ENCODE measurements around the gene SF3B6. TPM values are rescaled to one million over a fixed set of nuclear protein-coding genes. Genes with fewer than 3 reads are reported as not detected.

The SF3B6 gene
- total RNA-seq, 1 experiment from 2014 or later: 141 TPM

DNA sequence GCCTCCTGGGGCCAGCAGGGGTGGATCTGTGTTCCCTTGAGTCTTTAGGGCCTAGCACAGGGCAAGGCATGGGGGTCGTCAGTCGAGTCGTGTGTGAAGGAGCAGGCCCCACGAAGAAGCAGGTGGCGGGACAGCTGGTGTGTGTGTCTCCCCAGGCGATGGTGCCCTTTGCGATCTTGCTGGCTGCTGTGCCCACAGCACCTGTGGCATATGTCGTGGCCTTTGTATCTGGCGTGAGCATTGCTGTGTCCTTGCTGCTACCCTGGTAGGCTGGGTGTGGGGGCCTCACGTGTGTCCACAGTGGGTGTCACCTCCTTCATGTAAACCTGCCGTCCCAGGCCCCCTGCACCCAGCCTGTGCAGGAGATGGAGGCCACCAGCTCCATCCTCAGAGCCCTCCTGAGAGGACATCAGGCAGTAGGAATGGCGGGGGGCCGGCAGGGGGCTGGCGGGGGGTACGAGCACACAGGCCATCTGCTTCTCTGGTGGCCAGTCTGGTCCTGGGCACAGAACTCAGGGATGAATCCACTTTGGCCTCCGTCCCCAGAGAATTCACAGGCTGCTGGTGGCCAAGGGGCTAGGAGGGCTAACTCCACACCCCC lies 53.1 kb downstream of the SF3B6 start:
- BruUV-seq (replicated peaks): no TSS peak
- CTCF ChIA-PET: interaction anchor here (0.6 to 0.7 kb wide), 2 partner anchors 10 to 160 kb away, joined by 3 read pairs; no protein-coding TSS in a partner anchor
- no peak for DNase-seq (ENCODE audit: unreplicated experiment)
- H3K36me3 Mint-ChIP-seq (ENCODE audit: insufficient read depth, unreplicated experiment): no peaks in the 10 kb centered on the region
- TF ChIP-seq CTCF (IDR thresholded peaks at IDR 0.05; ENCODE audit: unreplicated experiment): no peak
- POLR2A ChIA-PET: no interaction called here
- H3K27me3 Mint-ChIP-seq (ENCODE audit: insufficient read depth, unreplicated experiment): no peaks in the 10 kb centered on the region
- H3K4me3 Mint-ChIP-seq (ENCODE audit: unreplicated experiment): no peak overlapping the region
- H3K27ac Mint-ChIP-seq (ENCODE audit: low read depth, unreplicated experiment): no peak overlapping the region
- H3K4me1 Mint-ChIP-seq (ENCODE audit: insufficient read depth, unreplicated experiment): peaks cover 8% of the 10 kb centered on the region
- no peaks in the 10 kb centered on the region for H3K9me3 Mint-ChIP-seq (ENCODE audit: unreplicated experiment)
- intact Hi-C loops (cut with micrococcal nuclease): no loop called here

GRCh38 chr2:24022324-24022974 lies 53.7 kb downstream of the SF3B6 start:
- ChIA-PET POLR2A (interaction anchor here (0.7 to 2.2 kb wide), 2 partner anchors 61 to 122 kb away, joined by 3 to 6 read pairs; partner anchors contain the start of gene TP53I3), CTCF (no interaction called here)
- intact Hi-C loops (cut with micrococcal nuclease): no loop called here
- TF ChIP-seq CTCF (IDR thresholded peaks at IDR 0.05; ENCODE audit: unreplicated experiment): no peak
- no peaks in the 10 kb centered on the region for H3K9me3 Mint-ChIP-seq (ENCODE audit: unreplicated experiment)
- H3K4me3 Mint-ChIP-seq (ENCODE audit: unreplicated experiment): no peak overlapping the region
- H3K36me3 Mint-ChIP-seq (ENCODE audit: insufficient read depth, unreplicated experiment): no peaks in the 10 kb centered on the region
- H3K4me1 Mint-ChIP-seq (ENCODE audit: insufficient read depth, unreplicated experiment): peaks cover 12% of the 10 kb centered on the region
- no peaks in the 10 kb centered on the region for H3K27me3 Mint-ChIP-seq (ENCODE audit: insufficient read depth, unreplicated experiment)
- no peak for DNase-seq (ENCODE audit: unreplicated experiment)
- BruUV-seq (replicated peaks): no TSS peak
- no peak overlapping the region for H3K27ac Mint-ChIP-seq (ENCODE audit: low read depth, unreplicated experiment)

DNA sequence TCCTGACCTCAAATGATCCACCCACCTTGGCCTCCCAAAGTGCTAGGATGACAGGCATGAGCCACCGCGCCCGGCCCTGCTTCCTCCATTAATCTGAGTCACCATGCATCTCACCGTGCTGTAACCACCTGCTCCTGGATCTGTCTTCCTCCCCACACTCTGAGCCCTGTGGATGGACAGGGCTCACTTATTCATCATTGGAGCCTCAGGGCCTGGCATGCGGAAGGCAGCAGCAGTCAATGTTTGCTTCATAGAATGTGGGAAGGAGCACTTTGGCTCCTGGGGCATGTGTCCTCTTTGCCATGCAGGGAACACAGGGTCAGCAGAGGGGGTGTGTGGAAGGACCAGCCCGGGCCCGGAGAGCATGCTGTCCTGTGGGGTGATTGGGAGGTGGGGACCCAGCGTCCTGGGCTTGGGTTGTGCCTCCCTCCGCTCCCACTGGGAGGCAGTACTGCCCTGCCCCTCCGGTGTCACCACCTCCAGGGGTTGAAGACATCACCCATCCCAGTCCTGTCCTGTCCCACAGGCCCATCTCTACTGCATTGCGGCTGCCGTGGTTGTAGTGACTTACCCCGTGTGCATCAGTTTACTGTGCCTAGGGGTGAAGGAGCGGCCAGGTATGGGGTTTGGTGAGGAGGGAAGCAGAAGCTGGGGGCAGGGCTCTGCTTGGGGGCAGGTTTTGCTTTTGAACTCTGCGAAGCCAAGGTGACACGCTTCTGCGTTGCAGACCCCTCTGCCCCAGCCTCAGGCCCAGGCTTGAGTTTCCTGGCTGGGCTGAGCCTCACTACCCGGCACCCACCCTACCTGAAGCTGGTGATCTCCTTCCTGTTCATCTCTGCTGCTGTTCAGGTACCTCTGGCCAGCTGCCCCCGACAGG lies 54.8 kb downstream of the SF3B6 start:
- ChIA-PET POLR2A (interaction anchor here (0.7 to 2.2 kb wide), 2 partner anchors 62 to 121 kb away, joined by 3 to 6 read pairs; partner anchors contain the start of gene TP53I3), CTCF (no interaction called here)
- Mint-ChIP-seq H3K36me3 (ENCODE audit: insufficient read depth, unreplicated experiment) (no peaks in the 10 kb centered on the region), H3K27me3 (ENCODE audit: insufficient read depth, unreplicated experiment) (no peaks in the 10 kb centered on the region), H3K4me1 (ENCODE audit: insufficient read depth, unreplicated experiment) (peaks cover 14% of the 10 kb centered on the region), H3K4me3 (ENCODE audit: unreplicated experiment) (no peak overlapping the region), H3K9me3 (ENCODE audit: unreplicated experiment) (no peaks in the 10 kb centered on the region), H3K27ac (ENCODE audit: low read depth, unreplicated experiment) (peak overlapping the region; percentile 38)
- BruUV-seq (replicated peaks): no TSS peak
- DNase-seq (ENCODE audit: unreplicated experiment): peak; percentile 79
- peak; percentile 51 for TF ChIP-seq CTCF (IDR thresholded peaks at IDR 0.05; ENCODE audit: unreplicated experiment)
- intact Hi-C loops (cut with micrococcal nuclease): loop anchor here (1.0 kb wide), 3 partner anchors 40 to 361 kb away; partner anchors contain the start of gene TP53I3

DNA sequence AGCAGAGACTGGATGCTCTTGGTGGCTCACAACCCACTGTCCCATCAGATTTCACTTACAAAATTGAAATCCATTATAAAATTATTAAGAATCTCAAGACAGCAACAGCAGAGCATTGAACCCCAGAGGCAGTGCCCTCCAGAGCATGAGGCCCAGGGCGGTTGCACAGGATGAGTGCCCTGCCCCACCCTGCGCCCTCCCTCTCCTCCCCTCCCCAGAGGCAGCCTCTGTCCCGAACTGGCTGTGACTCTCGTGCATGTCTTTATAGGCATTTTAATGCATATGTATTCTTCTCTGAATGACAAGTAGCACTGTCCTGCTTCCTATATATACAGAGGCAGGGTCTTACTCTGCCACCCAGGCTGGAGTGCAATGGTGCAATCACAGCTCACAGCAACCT lies 55.9 kb downstream of the SF3B6 start:
- CTCF ChIA-PET: no interaction called here
- H3K9me3 Mint-ChIP-seq (ENCODE audit: unreplicated experiment): no peaks in the 10 kb centered on the region
- DNase-seq (ENCODE audit: unreplicated experiment): no peak
- POLR2A ChIA-PET: interaction anchor here (2.2 kb wide), 1 partner anchor 64 kb away, joined by 6 read pairs; the partner anchor contains the start of gene TP53I3
- peaks cover 21% of the 10 kb centered on the region for H3K4me1 Mint-ChIP-seq (ENCODE audit: insufficient read depth, unreplicated experiment)
- no peaks in the 10 kb centered on the region for H3K27me3 Mint-ChIP-seq (ENCODE audit: insufficient read depth, unreplicated experiment)
- H3K27ac Mint-ChIP-seq (ENCODE audit: low read depth, unreplicated experiment): peak overlapping the region; percentile 38
- intact Hi-C loops (cut with micrococcal nuclease): no loop called here
- no peak for TF ChIP-seq CTCF (IDR thresholded peaks at IDR 0.05; ENCODE audit: unreplicated experiment)
- BruUV-seq (replicated peaks): no TSS peak
- H3K4me3 Mint-ChIP-seq (ENCODE audit: unreplicated experiment): no peak overlapping the region
- H3K36me3 Mint-ChIP-seq (ENCODE audit: insufficient read depth, unreplicated experiment): no peaks in the 10 kb centered on the region
